GM21786 (cell line): Measurements from ENCODE around the gene IFT81.

ENCODE experiments used
- ATAC-seq: cut with Tn5 transposase; IDR thresholded peaks from one replicate; pipeline ENCODE4 v1.9.1; 2021; ENCODE audit not compliant: unreplicated experiment

IFT81 gene

DNA sequence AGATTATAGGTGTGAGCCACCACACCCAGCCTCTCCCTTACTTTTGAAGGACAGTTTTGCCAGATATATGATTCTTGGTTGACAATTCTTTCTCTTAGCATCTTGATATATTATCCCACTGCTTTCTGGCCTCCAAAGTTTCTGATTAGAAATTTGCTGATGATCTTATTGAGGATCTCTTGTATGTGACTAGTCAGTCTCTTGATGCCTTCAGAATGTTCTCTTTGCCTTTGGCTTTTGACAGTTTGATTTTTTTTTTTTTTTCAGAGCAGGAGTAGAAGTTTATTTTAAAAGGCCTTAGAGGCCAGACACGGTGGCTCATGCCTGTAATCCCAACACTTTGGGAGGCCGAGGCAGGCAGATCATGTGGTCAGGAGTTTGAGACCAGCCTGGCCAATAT is 32.6 kb downstream of the IFT81 start:
- no peak for ATAC-seq

DNA sequence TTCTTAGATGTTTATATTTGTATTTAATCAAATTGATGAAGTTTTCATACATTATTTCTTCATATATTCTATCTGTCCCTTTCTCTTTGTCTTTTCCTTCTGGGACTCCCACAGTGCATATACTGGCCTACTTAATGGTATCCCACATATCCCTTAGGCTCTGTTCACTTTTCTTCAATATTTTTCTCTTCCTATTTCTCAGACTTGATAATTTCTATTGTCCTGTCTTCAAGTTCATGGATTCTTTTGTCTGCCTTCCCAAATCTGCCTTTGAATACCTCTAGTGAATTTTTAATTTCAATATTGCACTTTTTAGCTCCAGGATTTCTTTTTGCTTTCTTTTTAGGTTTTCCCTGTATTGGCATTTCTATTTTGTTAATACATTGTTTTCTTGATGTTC is 33.4 kb downstream of the IFT81 start:
- ATAC-seq: no peak

DNA sequence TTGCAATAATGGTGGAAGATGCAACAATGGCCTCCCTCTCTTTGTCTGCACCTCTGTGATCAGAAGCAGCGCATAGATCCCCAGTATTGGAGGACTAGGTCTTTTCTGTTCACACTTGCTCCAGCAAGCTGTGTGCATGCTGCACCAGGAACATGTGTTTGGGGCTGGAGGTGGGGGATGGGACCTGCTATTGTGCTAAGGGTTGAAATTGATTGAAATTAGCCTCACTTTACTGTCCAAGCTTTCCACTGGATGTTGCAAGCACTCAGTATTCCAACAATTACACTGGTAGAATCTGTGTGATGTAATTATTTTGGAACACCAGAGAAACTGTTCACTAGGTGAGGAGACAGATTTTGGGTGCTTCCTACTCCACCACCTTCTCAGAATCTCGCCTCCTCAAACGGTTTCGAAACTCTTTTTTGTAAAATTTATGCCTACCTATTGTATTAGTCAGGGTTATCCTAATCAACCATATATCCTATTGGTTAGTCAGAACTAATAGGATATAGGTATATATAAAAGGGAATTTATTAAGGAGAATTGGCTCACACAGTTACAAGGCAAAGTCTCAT is 35.6 kb downstream of the IFT81 start:
- ATAC-seq: no peak

DNA sequence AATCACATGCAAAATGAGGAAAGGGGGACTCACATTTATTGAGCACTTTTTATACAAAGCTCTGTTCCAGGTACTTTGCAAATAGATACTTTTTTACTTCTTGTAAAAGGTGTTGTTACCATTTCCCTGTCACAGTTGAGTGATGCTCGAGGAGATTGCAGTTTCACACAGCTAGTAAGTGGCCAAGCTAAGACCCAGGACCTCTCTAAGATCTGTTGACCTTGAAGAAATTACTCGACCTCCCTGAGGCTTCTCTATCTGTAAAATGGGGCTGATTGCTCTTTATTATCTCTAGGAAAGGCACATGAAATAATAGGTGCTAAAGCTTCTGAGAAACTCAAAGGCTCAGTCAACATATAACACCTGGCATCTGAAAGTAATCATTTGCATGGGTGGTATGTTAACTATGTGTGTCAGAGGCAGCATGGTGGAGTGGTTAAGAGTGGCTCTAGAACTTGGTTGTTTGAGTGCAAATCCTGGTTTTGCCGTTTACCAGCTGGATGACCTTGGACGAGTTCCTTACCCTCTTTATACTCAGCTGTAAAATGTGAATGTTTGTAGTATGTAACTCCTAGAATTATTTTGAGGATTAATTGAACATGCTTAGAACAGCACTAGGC is 41.5 kb downstream of the IFT81 start:
- peak; percentile 83 for ATAC-seq

GRCh38 chr12:110168732-110169455 is 44.7 kb downstream of the IFT81 start:
- ATAC-seq: no peak

- ATAC-seq: no peak
These were observed 46.5 kb downstream of the IFT81 start for GRCh38 chr12:110170535-110171185.

- no peak for ATAC-seq
These were observed 47.0 kb downstream of the IFT81 start for GRCh38 chr12:110171186-110171538.

- no peak for ATAC-seq
These were observed 47.5 kb downstream of the IFT81 start for GRCh38 chr12:110171636-110172035.

DNA sequence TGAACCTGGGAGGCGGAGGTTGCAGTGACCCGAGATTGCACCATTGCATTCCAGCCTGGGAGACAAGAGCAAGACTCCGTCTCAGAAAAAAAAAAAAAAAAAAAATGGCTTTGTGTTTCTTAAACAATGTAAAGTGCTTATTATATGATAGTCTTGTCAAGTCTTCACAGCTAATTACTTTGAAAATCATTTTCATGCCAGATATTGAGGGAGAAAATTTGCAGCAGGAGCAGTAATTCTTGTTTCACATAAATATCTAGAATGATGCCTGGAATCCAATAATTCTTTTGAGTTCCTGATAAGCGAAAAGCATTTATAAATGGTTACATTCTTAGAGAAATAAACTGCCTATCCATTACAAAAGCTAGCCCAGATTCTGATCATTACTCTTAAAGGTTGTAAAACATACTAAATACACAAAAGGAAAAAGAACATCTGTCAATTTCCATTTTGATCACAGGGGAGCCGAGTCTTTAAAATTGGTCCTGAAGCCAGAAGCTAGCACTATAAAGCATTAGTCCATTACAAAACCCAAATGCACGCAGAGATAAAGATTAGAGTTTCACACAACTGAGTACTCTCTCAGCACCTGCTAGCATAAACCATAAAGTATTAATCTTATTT is 50.3 kb downstream of the IFT81 start:
- ATAC-seq: no peak

- ATAC-seq: no peak
These were observed 51.0 kb downstream of the IFT81 start for GRCh38 chr12:110175201-110175600.

DNA sequence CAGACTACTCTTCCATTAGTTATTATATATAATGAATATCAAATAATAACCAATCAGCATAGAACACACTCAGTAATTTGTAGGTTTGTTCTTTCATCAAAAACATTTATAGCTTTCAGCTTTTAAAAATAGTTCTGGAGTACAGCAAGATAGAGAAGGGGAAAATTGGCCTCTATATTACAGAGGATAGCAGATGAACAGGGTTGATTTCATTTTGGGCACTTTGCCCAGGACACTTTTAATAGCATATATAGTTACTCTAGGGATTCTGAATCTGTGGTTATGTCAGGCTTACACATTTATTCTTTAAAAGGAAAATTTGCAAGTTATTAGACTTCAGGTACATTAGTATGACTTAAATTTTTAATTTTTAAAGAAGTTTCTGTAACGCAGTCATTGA is 52.6 kb downstream of the IFT81 start:
- no peak for ATAC-seq

- ATAC-seq: no peak
These were observed 55.1 kb downstream of the IFT81 start for GRCh38 chr12:110179291-110179690.

- no peak for ATAC-seq
These were observed 56.4 kb downstream of the IFT81 start for GRCh38 chr12:110180591-110181005.

- ATAC-seq: no peak
These were observed 58.1 kb downstream of the IFT81 start for GRCh38 chr12:110182281-110182680.

GRCh38 chr12:110183386-110183785 is 59.2 kb downstream of the IFT81 start:
- ATAC-seq: no peak

GRCh38 chr12:110185626-110186025 is 61.5 kb downstream of the IFT81 start:
- ATAC-seq: no peak

DNA sequence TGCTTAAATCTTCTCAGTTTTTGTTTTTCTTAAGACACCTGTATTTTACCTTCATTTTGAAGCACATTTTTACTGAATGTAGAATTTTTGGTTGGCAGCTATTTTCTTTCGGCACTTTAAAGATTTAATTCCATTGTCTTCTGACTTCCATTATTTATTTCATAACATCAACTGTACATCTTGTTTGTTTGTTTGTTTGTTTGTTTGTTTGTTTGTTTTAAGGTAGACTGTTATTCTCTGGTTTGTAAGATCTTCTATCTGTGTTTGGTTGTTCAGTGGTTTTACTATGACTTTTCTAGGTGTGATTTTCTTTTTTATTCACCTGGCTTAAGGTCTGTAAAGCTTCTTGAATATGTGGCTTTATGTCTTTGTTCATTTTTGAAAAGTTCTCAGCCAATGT is 61.9 kb downstream of the IFT81 start:
- ATAC-seq: no peak

DNA sequence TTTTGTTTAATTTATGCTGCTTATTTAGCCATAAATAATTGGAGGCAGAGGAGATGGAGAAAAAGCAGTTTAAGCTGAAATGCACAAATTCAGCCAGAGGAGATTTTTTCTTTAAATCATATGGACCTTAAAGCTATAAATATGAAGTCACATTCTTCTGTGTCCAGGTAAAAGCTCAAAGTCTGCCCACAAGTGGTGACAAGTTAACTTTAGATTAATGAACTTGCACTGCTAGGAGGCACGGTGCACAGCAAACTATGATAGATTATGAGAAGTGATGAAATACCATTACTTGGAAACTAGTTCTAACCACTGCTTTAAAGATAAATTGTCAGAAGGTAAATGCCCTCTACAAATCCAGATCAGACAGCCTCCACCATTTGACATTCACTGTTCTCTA is 69.0 kb downstream of the IFT81 start:
- no peak for ATAC-seq

DNA sequence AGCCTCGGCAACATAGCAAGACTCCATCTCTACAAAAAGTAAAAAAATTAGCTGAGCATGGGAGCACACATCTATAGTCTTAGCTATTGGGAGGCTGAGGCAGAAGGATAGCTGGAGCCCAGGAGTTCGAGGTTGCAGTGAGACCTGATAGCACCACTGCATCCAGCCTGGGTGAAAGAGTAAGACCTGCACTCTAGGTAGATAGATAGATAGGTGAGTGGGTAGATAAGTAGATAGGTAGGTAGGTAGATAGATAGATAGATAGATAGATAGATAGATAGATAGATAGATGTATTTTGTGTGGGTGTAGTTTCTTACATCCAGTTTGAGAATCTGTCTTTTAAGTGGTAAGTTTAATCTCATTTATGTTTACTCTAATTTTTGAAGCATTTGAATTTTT is 72.8 kb downstream of the IFT81 start:
- no peak for ATAC-seq

GRCh38 chr12:110198386-110198785 is 74.2 kb downstream of the IFT81 start:
- ATAC-seq: no peak

DNA sequence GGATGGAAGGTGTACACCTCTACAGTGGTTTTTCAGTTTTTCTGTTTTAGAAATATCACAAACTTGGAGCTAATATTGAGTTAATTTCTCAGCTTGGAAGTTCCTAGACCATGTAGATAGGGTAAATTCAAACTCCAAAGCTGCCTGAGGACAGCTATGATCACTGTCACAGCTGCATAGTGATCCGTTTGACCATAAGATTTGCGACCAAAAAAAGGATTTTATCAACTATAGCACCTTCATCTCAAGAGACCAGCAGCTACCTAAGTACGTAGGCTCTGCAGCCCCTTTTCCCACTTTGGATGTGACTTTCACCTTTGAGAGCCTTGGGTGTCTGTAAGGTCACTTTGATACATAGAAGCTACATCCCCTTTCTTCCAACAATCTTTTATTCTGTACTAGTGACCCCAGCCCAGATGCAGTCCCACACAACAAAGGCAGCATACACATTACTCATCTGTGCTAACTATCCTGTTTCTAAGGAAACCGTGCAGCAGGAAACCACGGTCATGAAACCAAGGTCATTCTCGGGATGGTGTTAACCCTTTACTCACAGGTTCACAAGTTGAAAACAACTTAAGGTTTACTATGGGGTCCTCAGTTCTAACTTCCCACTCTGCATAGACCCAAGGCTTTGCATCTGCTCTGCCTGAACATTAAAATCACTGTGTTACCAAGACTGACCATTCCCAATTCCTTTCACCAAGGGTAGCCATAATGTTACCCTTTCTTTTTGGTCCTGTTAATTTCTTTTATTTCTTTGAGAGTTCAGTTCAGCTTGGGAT is 75.4 kb downstream of the IFT81 start:
- no peak for ATAC-seq
